Measurements from ENCODE around the gene OSBPL1A. TPM values are rescaled to one million over a fixed set of nuclear protein-coding genes. Genes with fewer than 3 reads are reported as not detected.
A peak's percentile ranks its signal among the peaks of the same experiment; 100 is the strongest.

OSBPL1A gene
- total RNA-seq, 4 donors from 2014 or later, result 81.4 to 109 (median 99.3) TPM

GRCh38 chr18:24181806-24182205, 215.8 kb downstream of the OSBPL1A start:
- H3K9me3 ChIP-seq, result no peaks in the 10 kb centered on the region
- 66 to 74% methylated on average over 2 of the region's 2 CpGs for WGBS, 2 donors
- no peak overlapping the region for H3K4me3 ChIP-seq
- peaks cover 0 to 16% (median 0%) of the 10 kb centered on the region in 4 donors for H3K4me1 ChIP-seq
- H3K27me3 ChIP-seq, result no peaks in the 10 kb centered on the region
- peaks cover 0 to 13% (median 0%) of the 10 kb centered on the region in 3 donors for H3K36me3 ChIP-seq
- DNase-seq (ENCODE audit: low spot score in 2 of 2), result no peak
- no peak overlapping the region for H3K27ac ChIP-seq
- no peak for TF ChIP-seq POLR2A (IDR thresholded peaks at IDR 0.05)

GRCh38 chr18:24180048-24180447, 217.6 kb downstream of the OSBPL1A start:
- Histone ChIP-seq H3K27me3 (no peaks in the 10 kb centered on the region), H3K4me1 (peaks cover 0 to 20% (median 0%) of the 10 kb centered on the region in 4 donors), H3K9me3 (no peaks in the 10 kb centered on the region), H3K27ac (no peak overlapping the region), H3K4me3 (no peak overlapping the region), H3K36me3 (peaks cover 0 to 13% (median 0%) of the 10 kb centered on the region in 3 donors)
- no peak for DNase-seq (ENCODE audit: low spot score in 2 of 2)
- WGBS, 2 donors, result 47 to 51% methylated on average over 1 of the region's 1 CpG
- TF ChIP-seq POLR2A (IDR thresholded peaks at IDR 0.05), result no peak
- TF ChIP-seq EP300 (IDR thresholded peaks at IDR 0.05), result no peak
- TF ChIP-seq CTCF (IDR thresholded peaks at IDR 0.05), result no peak

GRCh38 chr18:24177499-24178133, 220.0 kb downstream of the OSBPL1A start:
- no peaks in the 10 kb centered on the region for H3K27me3 ChIP-seq
- H3K36me3 ChIP-seq, result peaks cover 0 to 29% (median 0%) of the 10 kb centered on the region in 3 donors
- TF ChIP-seq CTCF (IDR thresholded peaks at IDR 0.05), result no peak
- no peak for TF ChIP-seq EP300 (IDR thresholded peaks at IDR 0.05)
- TF ChIP-seq POLR2A (IDR thresholded peaks at IDR 0.05), result no peak
- 83 to 86% methylated on average over 5 of the region's 5 CpGs for WGBS, 2 donors
- DNase-seq (ENCODE audit: low spot score in 2 of 2), result no peak
- peaks cover 0 to 20% (median 0%) of the 10 kb centered on the region in 4 donors for H3K4me1 ChIP-seq
- no peak overlapping the region for H3K4me3 ChIP-seq
- peak overlapping the region in 1 of 4 donors; percentile 42 for H3K27ac ChIP-seq
- no peaks in the 10 kb centered on the region for H3K9me3 ChIP-seq

GRCh38 chr18:24176727-24177416, 220.8 kb downstream of the OSBPL1A start:
- peak; percentile 27 to 70 for DNase-seq (ENCODE audit: low spot score in 2 of 2)
- Histone ChIP-seq H3K9me3 (no peaks in the 10 kb centered on the region), H3K36me3 (peaks cover 0 to 36% (median 0%) of the 10 kb centered on the region in 3 donors), H3K4me1 (peaks cover 0 to 20% (median 0%) of the 10 kb centered on the region in 4 donors), H3K4me3 (no peak overlapping the region), H3K27me3 (no peaks in the 10 kb centered on the region), H3K27ac (peak overlapping the region in 1 of 4 donors; percentile 42)
- TF ChIP-seq POLR2A (IDR thresholded peaks at IDR 0.05) (no peak), EP300 (IDR thresholded peaks at IDR 0.05) (no peak), CTCF (IDR thresholded peaks at IDR 0.05) (peak; percentile 52 to 69 (median 64))
- 63% methylated on average over 7 of the region's 7 CpGs for WGBS, 2 donors

DNA sequence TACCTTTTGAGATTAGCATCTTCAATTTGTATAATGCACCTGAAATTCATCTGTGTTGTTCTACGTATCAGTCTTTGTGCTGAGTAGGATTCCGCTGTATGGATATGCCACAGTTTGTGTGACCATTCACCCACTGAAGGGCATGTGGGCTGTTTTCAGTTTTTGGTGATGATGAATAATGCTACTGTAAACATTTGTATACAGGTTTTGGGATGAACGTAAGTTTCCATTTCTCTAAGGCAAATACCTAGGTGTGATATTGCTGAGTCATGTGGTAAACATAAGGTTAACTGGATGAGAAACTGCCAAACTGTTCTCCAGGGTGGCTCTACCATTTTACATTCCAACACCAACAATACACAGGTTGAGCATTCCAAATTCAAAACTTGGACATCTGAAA, 223.6 kb downstream of the OSBPL1A start:
- Histone ChIP-seq H3K9me3 (no peaks in the 10 kb centered on the region), H3K4me3 (no peak overlapping the region), H3K36me3 (peaks cover 0 to 58% (median 0%) of the 10 kb centered on the region in 3 donors), H3K4me1 (peaks cover 0 to 14% (median 0%) of the 10 kb centered on the region in 4 donors), H3K27me3 (no peaks in the 10 kb centered on the region), H3K27ac (no peak overlapping the region)
- 86 to 93% methylated on average over 3 of the region's 3 CpGs for WGBS, 2 donors
- TF ChIP-seq EP300 (IDR thresholded peaks at IDR 0.05) (no peak), CTCF (IDR thresholded peaks at IDR 0.05) (no peak), POLR2A (IDR thresholded peaks at IDR 0.05) (no peak)
- no peak for DNase-seq (ENCODE audit: low spot score in 2 of 2)
